HFF-Myc (cell line): Measurements from ENCODE around the gene CZIB.
"Not testable (repeated sequence)": the region's sequence is repeated elsewhere in the genome, so short reads cannot be mapped to it uniquely, and the experiment has no call there.

Experiments
- DNase-seq: peaks from one replicate; pipeline ENCODE4 v3.0.0-alpha.2; 2011; ENCODE audit warnings: low read depth; ENCODE audit errors: extremely low read depth
- H3K4me3 ChIP-seq: replicated peaks from 2 replicates; pipeline ENCODE4 v1.5.1; 2011; ENCODE audit warnings: low read depth, mild to moderate bottlenecking, control low read depth, low read length
- TF ChIP-seq, protein P1 (sequence below): IDR thresholded peaks from 2 replicates; pipeline ENCODE4 v1.5.1; 2012; ENCODE audit warnings: mild to moderate bottlenecking, low read depth, low read length, control low read depth; ENCODE audit errors: missing control alignments

CZIB gene

GRCh38 chr1:53218201-53218600 lies 2.2 kb downstream of the CZIB start:
- DNase-seq: no peak
- TF ChIP-seq, protein P1, sequence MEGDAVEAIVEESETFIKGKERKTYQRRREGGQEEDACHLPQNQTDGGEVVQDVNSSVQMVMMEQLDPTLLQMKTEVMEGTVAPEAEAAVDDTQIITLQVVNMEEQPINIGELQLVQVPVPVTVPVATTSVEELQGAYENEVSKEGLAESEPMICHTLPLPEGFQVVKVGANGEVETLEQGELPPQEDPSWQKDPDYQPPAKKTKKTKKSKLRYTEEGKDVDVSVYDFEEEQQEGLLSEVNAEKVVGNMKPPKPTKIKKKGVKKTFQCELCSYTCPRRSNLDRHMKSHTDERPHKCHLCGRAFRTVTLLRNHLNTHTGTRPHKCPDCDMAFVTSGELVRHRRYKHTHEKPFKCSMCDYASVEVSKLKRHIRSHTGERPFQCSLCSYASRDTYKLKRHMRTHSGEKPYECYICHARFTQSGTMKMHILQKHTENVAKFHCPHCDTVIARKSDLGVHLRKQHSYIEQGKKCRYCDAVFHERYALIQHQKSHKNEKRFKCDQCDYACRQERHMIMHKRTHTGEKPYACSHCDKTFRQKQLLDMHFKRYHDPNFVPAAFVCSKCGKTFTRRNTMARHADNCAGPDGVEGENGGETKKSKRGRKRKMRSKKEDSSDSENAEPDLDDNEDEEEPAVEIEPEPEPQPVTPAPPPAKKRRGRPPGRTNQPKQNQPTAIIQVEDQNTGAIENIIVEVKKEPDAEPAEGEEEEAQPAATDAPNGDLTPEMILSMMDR: no peak
- no peak overlapping the region for H3K4me3 ChIP-seq

DNA sequence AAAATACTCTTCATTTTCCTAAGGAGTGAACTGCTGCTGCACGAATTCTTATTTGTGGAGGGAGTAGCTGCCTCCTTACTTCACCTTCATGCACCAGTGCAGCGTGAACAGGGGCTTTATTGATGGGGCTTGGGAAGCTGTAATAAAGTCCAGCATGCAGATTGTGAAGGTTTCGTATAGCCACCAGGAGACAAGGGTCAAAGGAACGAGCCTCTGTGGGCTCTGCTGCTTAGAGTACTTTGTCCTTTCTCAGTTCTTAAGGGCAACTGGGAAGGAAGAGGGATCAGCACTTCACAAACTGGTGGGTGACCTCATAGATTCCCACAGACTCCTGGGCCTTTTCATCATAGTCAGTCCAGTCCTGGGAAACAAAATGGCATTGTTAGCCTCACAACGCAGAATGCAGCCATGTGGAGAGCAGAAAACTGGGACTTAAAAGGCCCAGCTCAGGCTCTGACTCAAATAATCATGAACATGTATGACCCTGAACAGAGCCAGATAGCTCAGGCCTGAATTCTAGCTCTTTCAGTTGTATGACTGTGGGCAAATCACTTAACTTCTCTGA lies 6.0 kb downstream of the CZIB start:
- DNase-seq: no peak
- H3K4me3 ChIP-seq: no peak overlapping the region

GRCh38 chr1:53210954-53211353 lies 9.5 kb downstream of the CZIB start:
- DNase-seq: no peak
- no peak overlapping the region for H3K4me3 ChIP-seq
- TF ChIP-seq, protein P1: no peak

More for the DNA sequence above, 6.0 kb downstream of the CZIB start:
- TF ChIP-seq, protein P1: no peak

- no peak overlapping the region for H3K4me3 ChIP-seq
- no peak for DNase-seq
- TF ChIP-seq, protein P1: no peak
These were observed 10.1 kb downstream of the CZIB start for GRCh38 chr1:53210352-53210751.

- no peak overlapping the region for H3K4me3 ChIP-seq
- no peak for DNase-seq
- TF ChIP-seq, protein P1: no peak
These were observed 12.7 kb downstream of the CZIB start for GRCh38 chr1:53207726-53208125.

DNA sequence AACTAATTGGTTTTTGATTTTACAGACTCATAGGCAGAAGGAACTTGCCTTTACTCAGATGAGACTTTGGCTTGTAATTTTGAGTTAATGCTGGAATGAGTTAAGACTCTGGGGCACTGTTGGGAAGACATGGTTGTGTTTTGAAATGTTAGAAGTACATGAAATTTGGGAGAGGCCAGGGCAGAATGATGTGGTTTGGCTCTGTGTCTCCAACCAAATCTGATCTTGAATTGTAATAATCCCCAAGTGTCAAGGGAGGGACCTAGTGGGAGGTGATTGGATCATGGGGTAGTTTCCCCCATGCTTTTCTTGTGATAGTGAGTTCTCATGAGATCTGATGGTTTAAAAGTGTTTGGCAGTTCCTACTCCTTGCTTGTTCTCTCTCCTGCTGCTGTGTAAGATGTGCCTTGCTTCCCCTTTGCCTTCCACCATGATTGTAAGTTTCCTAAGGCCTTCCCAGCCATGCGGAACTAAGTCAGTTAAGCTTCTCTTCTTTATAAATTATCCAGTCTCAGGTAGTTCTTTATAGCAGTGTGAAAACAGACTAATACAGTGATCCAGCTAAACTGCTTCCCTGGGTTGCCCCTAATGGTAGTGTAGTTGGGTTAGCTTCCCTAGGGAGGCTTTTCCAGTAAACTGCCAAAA lies 13.6 kb downstream of the CZIB start:
- no peak overlapping the region for H3K4me3 ChIP-seq
- TF ChIP-seq, protein P1: no peak
- DNase-seq: no peak

GRCh38 chr1:53206083-53206685 lies 14.2 kb downstream of the CZIB start:
- H3K4me3 ChIP-seq, DNase-seq: not testable (repeated sequence)

- H3K4me3 ChIP-seq, DNase-seq: not testable (repeated sequence)
These were observed 14.9 kb downstream of the CZIB start for GRCh38 chr1:53205496-53205895.
